GM12873 (cell line): ENCODE data around the gene PLXNA4.

Experiments used
- TF ChIP-seq, protein P1 (sequence below): IDR thresholded peaks from 2 replicates; pipeline ENCODE4 v1.5.1; 2012; ENCODE audit warnings: low read depth, mild to moderate bottlenecking, moderate library complexity, low read length, control low read depth; ENCODE audit not compliant: insufficient read depth; ENCODE audit errors: missing control alignments

PLXNA4 gene

DNA sequence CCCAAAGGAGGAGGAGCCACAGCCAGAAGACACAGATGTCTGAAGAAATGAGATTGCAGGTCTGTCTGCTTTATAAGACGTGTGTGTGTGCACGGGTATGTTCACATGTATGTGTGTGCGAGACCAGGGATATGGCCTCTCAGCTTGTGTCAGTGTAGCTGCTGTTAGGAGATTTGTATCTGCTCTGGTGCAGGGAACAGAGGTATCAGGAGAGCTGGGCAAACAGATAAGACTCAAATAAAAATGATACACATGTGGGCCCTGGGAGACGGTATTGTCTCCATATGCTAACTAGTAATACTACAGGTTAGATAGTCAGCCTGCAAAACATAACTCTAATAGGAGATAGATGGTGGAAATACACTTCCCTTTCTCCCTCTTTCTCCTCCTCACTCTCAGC is 161.0 kb downstream of the PLXNA4 start:
- TF ChIP-seq, protein P1, sequence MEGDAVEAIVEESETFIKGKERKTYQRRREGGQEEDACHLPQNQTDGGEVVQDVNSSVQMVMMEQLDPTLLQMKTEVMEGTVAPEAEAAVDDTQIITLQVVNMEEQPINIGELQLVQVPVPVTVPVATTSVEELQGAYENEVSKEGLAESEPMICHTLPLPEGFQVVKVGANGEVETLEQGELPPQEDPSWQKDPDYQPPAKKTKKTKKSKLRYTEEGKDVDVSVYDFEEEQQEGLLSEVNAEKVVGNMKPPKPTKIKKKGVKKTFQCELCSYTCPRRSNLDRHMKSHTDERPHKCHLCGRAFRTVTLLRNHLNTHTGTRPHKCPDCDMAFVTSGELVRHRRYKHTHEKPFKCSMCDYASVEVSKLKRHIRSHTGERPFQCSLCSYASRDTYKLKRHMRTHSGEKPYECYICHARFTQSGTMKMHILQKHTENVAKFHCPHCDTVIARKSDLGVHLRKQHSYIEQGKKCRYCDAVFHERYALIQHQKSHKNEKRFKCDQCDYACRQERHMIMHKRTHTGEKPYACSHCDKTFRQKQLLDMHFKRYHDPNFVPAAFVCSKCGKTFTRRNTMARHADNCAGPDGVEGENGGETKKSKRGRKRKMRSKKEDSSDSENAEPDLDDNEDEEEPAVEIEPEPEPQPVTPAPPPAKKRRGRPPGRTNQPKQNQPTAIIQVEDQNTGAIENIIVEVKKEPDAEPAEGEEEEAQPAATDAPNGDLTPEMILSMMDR: no peak

DNA sequence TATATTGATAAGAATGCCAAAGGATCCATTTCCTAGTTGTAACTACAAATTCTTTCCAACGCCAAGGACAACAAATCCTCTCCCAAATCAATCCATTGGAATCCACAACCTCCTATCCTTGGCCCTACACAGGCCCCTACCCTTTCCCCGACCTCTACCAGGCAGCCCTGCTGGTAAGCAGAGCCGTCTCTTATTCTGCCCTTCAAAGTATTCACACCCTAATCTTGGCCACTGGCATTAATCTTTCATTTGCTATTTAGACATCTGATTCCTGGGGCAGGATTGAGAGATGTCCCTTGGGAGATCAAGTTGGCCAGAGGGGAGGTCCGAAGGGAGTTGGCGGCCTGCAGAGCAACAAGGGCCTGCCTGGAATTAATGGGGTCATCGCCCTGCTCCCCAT is 161.4 kb downstream of the PLXNA4 start:
- TF ChIP-seq, protein P1: no peak

- TF ChIP-seq, protein P1: no peak
Observed at GRCh38 chr7:132412435-132412834, 163.8 kb downstream of the PLXNA4 start.

- TF ChIP-seq, protein P1: no peak
Observed at GRCh38 chr7:132410861-132411541, 165.3 kb downstream of the PLXNA4 start.

GRCh38 chr7:132410385-132410784 is 165.9 kb downstream of the PLXNA4 start:
- TF ChIP-seq, protein P1: no peak

GRCh38 chr7:132407764-132408163 is 168.5 kb downstream of the PLXNA4 start:
- TF ChIP-seq, protein P1: no peak

DNA sequence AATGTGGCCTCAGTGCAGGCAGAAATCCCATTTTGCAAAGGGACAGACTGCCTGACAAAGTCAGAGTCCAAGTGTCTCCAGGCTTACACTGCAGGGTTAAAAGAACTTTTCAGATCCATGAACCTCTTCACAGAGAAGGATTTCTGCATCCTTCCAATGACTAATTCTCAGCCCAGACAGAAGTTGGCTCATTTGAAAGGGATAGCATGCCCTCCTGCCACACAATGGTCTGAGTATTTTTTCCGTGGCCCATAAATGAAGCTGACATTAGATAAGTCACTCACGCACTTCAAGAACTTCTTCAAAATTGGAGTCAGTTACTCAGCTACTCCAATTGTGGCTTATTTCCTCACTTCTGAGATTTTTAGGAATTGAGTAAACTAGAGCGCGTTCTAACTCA is 170.2 kb downstream of the PLXNA4 start:
- TF ChIP-seq, protein P1: no peak
